IMR-90 (cell line): Measurements from ENCODE around the gene GMPPB. TPM values are rescaled to one million over a fixed set of nuclear protein-coding genes. Genes with fewer than 3 reads are reported as not detected.

Source experiments
- ATAC-seq: fragments of 200-7000 bp; cut with Tn5 transposase; 2 replicates; pipeline ENCODE4 v1.9.1; 2020; ENCODE audit warnings: low read depth, mild to moderate bottlenecking, moderate library complexity
- BruUV-seq: library from RNA; stranded (reverse); fragments of 400-500 nt; replicated peaks from 2 replicates; lab custom pipeline; 2021; lab: Mats Ljungman, UMichigan
- CTCF ChIA-PET: fragments of 300-600 bp; formaldehyde crosslinking; extraction: SDS; loops from one replicate; lab custom pipeline; 2021; ENCODE audit warnings: antibody characterized with exemption; lab: Yijun Ruan, JAX
- POLR2A ChIA-PET: fragments of 300-600 bp; sonication (Branson Sonifier 250); formaldehyde crosslinking; loops from one replicate; lab custom pipeline; 2022; ENCODE audit warnings: antibody characterized with exemption; ENCODE audit not compliant: unreplicated experiment; lab: Charles Lee
- DNase-seq: peaks from one replicate; pipeline ENCODE4 v3.0.0; 2013
- H2AFZ ChIP-seq: replicated peaks from 2 replicates; pipeline ENCODE3; 2013; ENCODE audit warnings: low read length, mild to moderate bottlenecking; ENCODE audit not compliant: poor library complexity
- H2AK5ac ChIP-seq: 2 replicates; pipeline ENCODE4 v1.6.1; 2013; ENCODE audit warnings: low read depth, low read length, inconsistent platforms
- H2AK9ac ChIP-seq: replicated peaks from 2 replicates; pipeline ENCODE3; 2013; ENCODE audit warnings: mild to moderate bottlenecking, low read depth, low read length, moderate library complexity; ENCODE audit not compliant: poor library complexity
- H2BK120ac ChIP-seq: 2 replicates; pipeline ENCODE4 v1.6.1; 2013; ENCODE audit warnings: low read depth, low read length, inconsistent platforms
- H2BK15ac ChIP-seq: 3 replicates; pipeline ENCODE4 v1.6.1; 2013; ENCODE audit warnings: low read depth, low read length, inconsistent platforms
- H2BK20ac ChIP-seq: 2 replicates; pipeline ENCODE4 v1.6.1; 2013; ENCODE audit warnings: low read depth, mild to moderate bottlenecking, inconsistent platforms, low read length, moderate library complexity
- H2BK5ac ChIP-seq: 2 replicates; pipeline ENCODE4 v1.6.1; 2013; ENCODE audit warnings: mild to moderate bottlenecking, low read depth, low read length, inconsistent platforms; ENCODE audit not compliant: poor library complexity, severe bottlenecking
- H3K14ac ChIP-seq: replicated peaks from 2 replicates; pipeline ENCODE4 v1.6.1; 2013; ENCODE audit warnings: low read depth, low read length, inconsistent platforms
- H3K18ac ChIP-seq: 2 replicates; pipeline ENCODE4 v1.6.1; 2013; ENCODE audit warnings: low read depth, low read length, control low read depth
- H3K23ac ChIP-seq: 2 replicates; pipeline ENCODE4 v1.6.1; 2013; ENCODE audit warnings: low read depth, low read length, inconsistent platforms
- H3K27ac ChIP-seq: 2 replicates; pipeline ENCODE4 v1.5.1; 2013; ENCODE audit warnings: mild to moderate bottlenecking, control low read depth, low read length; ENCODE audit not compliant: insufficient read depth
- H3K27me3 ChIP-seq: 2 replicates; pipeline ENCODE4 v1.6.1; 2013; ENCODE audit warnings: low read length; ENCODE audit not compliant: control insufficient read depth, insufficient read depth
- H3K36me3 ChIP-seq: 2 replicates; pipeline ENCODE4 v1.6.1; 2013; ENCODE audit warnings: low read length, mixed read lengths; ENCODE audit not compliant: control insufficient read depth, insufficient read depth
- H3K4ac ChIP-seq: 2 replicates; pipeline ENCODE4 v1.6.1; 2013; ENCODE audit warnings: low read depth, low read length, inconsistent platforms
- H3K4me1 ChIP-seq: 2 replicates; pipeline ENCODE4 v1.6.1; 2013; ENCODE audit warnings: low read length, mixed read lengths; ENCODE audit not compliant: control insufficient read depth, insufficient read depth
- H3K4me2 ChIP-seq: 2 replicates; pipeline ENCODE4 v1.6.1; 2013; ENCODE audit warnings: low read depth, mild to moderate bottlenecking, control low read depth, low read length, moderate library complexity
- H3K4me3 ChIP-seq: 2 replicates; pipeline ENCODE4 v1.5.1; 2013; ENCODE audit warnings: low read depth, mild to moderate bottlenecking, control low read depth, low read length, moderate library complexity; ENCODE audit not compliant: insufficient read depth
- H3K56ac ChIP-seq: 2 replicates; pipeline ENCODE4 v1.6.1; 2013; ENCODE audit warnings: low read length, inconsistent platforms; ENCODE audit not compliant: insufficient read depth; ENCODE audit errors: extremely low read depth
- H3K79me1 ChIP-seq, 2 experiments: 2 replicates each; pipeline ENCODE4 v1.6.1; 2013; ENCODE audit warnings: low read length in 2 of 2, inconsistent platforms in 1 of 2, low read depth in 1 of 2
- H3K9ac ChIP-seq: 2 replicates; pipeline ENCODE4 v1.6.1; 2013; ENCODE audit warnings: low read depth, low read length, control low read depth
- H3K9me1 ChIP-seq: 2 replicates; pipeline ENCODE4 v1.6.1; 2013; ENCODE audit warnings: low read length, inconsistent platforms; ENCODE audit not compliant: insufficient read depth
- H3K9me3 ChIP-seq: 2 replicates; pipeline ENCODE4 v1.6.1; 2013; ENCODE audit warnings: low read length; ENCODE audit not compliant: control insufficient read depth, insufficient read depth
- H4K20me1 ChIP-seq: 2 replicates; pipeline ENCODE4 v1.6.1; 2013; ENCODE audit warnings: low read length, inconsistent platforms; ENCODE audit not compliant: insufficient read depth
- H4K5ac ChIP-seq: 2 replicates; pipeline ENCODE4 v1.6.1; 2013; ENCODE audit warnings: mild to moderate bottlenecking, low read depth, low read length, control low read depth
- H4K8ac ChIP-seq, 2 experiments: 2 replicates each; pipeline ENCODE4 v1.6.1; 2013; ENCODE audit warnings: low read depth in 2 of 2, low read length in 2 of 2, control low read depth in 1 of 2, inconsistent platforms in 1 of 2
- H4K91ac ChIP-seq: 2 replicates; pipeline ENCODE4 v1.6.1; 2013; ENCODE audit warnings: low read depth, low read length, inconsistent platforms; ENCODE audit not compliant: insufficient read depth
- BHLHE40 ChIP-seq: fragments of 150-350 bp; IDR thresholded peaks from 2 replicates; pipeline ENCODE4 v1.6.1; 2016; ENCODE audit warnings: mild to moderate bottlenecking, low read depth, low read length
- CEBPB ChIP-seq: IDR thresholded peaks from 2 replicates; pipeline ENCODE4 v1.6.1; 2012; ENCODE audit warnings: low read depth, low read length, improper control_type of control experiment
- CHD1 ChIP-seq: IDR thresholded peaks from 2 replicates; pipeline ENCODE4 v1.6.1; 2012; ENCODE audit warnings: low read depth, low read length, improper control_type of control experiment
- FOS ChIP-seq: fragments of 150-350 bp; IDR thresholded peaks from 2 replicates; pipeline ENCODE4 v1.6.1; 2016; ENCODE audit warnings: low read depth, low read length
- MAFK ChIP-seq: IDR thresholded peaks from 2 replicates; pipeline ENCODE4 v1.6.1; 2012; ENCODE audit warnings: low read depth, low read length, improper control_type of control experiment
- MAZ ChIP-seq: IDR thresholded peaks from 2 replicates; pipeline ENCODE4 v1.6.1; 2012; ENCODE audit warnings: low read depth, mild to moderate bottlenecking, low read length, improper control_type of control experiment, moderate library complexity, borderline replicate concordance
- MXI1 ChIP-seq: IDR thresholded peaks from 2 replicates; pipeline ENCODE4 v1.6.1; 2012; ENCODE audit warnings: low read depth, mild to moderate bottlenecking, low read length, moderate library complexity, borderline replicate concordance
- NFE2L2 ChIP-seq: fragments of 150-350 bp; IDR thresholded peaks from 2 replicates; pipeline ENCODE4 v1.6.1; 2016; ENCODE audit warnings: low read depth, mild to moderate bottlenecking, low read length
- POLR2A ChIP-seq: IDR thresholded peaks from 2 replicates; pipeline ENCODE4 v1.6.1; 2012; ENCODE audit warnings: mild to moderate bottlenecking, low read depth, low read length
- RAD21 ChIP-seq: IDR thresholded peaks from 2 replicates; pipeline ENCODE4 v1.6.1; 2012; ENCODE audit warnings: low read length, improper control_type of control experiment
- RCOR1 ChIP-seq: IDR thresholded peaks from 2 replicates; pipeline ENCODE4 v1.6.1; 2012; ENCODE audit warnings: mild to moderate bottlenecking, low read length, improper control_type of control experiment; ENCODE audit not compliant: insufficient replicate concordance
- RFX5 ChIP-seq: IDR thresholded peaks from 2 replicates; pipeline ENCODE4 v1.8.0; 2012; ENCODE audit warnings: low read depth, mild to moderate bottlenecking, low read length, moderate library complexity
- SMC3 ChIP-seq: fragments of 150-350 bp; IDR thresholded peaks from 2 replicates; pipeline ENCODE4 v1.6.1; 2016; ENCODE audit warnings: low read depth, mild to moderate bottlenecking, antibody characterized with exemption, low read length, moderate library complexity
- WGBS, 2 experiments: methylation state at CpG; one replicate each; pipeline versions ENCODE4 v1.1.5 to v1.1.7; 2013; ENCODE audit warnings: missing lambda C conversion rate in 2 of 2; ENCODE audit not compliant: insufficient read length in 1 of 2; ENCODE audit errors: extremely low coverage in 2 of 2; 5-methylcytosine and 5-hydroxymethylcytosine counted together
- dilution Hi-C: fragments of 300-500 bp; cut with HindIII; formaldehyde crosslinking; loops from one replicate; pipeline ENCODE4 v1.14.3; 2018; ENCODE audit warnings: low sequenced_read_pairs; ENCODE audit not compliant: unreplicated experiment
- in situ Hi-C: fragments of 300-500 bp; cut with MboI; formaldehyde crosslinking; loops from 3 replicates; pipeline ENCODE4 v1.14.3; 2019; ENCODE audit warnings: low sequenced_read_pairs, inconsistent platforms, mixed read lengths
- intact Hi-C: fragments of 100-400 bp; cut with micrococcal nuclease; formaldehyde crosslinking; loops from 2 replicates; pipeline ENCODE4 v1.10.0; 2022
- polyA plus RNA-seq, 3 experiments: library from polyadenylated mRNA; depleted of rRNA; stranded (reverse); fragments of >200 nt; gene quantifications; 2 replicates each; pipeline ENCODE4 v1.2.3, GENCODE V29; 2012; ENCODE audit warnings: low replicate concordance in 1 of 3
- total RNA-seq: library from RNA; depleted of rRNA; stranded (reverse); fragments of >200 nt; gene quantifications from 2 replicates; pipeline ENCODE4 v1.2.3, GENCODE V29; 2012
- TF ChIP-seq, protein P1 (sequence below): conservative IDR thresholded peaks from 2 replicates; pipeline ENCODE4 v1.5.1; 2012; ENCODE audit warnings: mild to moderate bottlenecking, low read depth, low read length, improper control_type of control experiment
- TF ChIP-seq, protein P2 (sequence below): fragments of 150-350 bp; IDR thresholded peaks from 2 replicates; pipeline ENCODE4 v1.6.1; 2016; ENCODE audit warnings: low read depth, mild to moderate bottlenecking, low read length, moderate library complexity, borderline replicate concordance
- TF ChIP-seq, protein P3 (sequence below): fragments of 150-350 bp; IDR thresholded peaks from 2 replicates; pipeline ENCODE4 v1.6.1; 2017; ENCODE audit warnings: mild to moderate bottlenecking, antibody characterized with exemption, low read length, low read depth

Gene GMPPB
- total and polyA plus RNA-seq, 2 of the 4 experiments (the other 2 are of a cell fraction): 27.9 to 37.3 TPM

DNA sequence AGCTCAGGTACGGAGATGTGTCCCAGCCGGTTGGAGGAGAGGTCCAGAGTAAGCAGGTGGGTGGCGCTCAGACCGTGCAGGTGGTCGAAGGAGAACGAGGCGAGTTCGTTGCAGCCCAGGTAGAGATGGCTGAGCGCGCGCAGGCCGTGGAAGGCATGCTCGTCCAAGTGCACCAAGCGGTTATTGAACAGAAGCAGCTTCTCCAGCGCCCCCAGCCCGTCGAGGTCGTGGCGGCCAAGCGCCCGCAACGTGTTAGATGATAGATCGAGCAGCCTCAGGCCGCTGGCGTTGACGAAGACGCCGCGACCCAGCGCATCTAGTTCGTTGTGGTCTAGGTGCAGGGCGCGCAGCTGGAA is 4.9 kb downstream of the GMPPB start:
- no peak for ATAC-seq
- Histone ChIP-seq H2BK120ac (no peak overlapping the region), H3K9me1 (peaks cover 5% of the 10 kb centered on the region; the same call in 1 of the 2 replicates), H4K91ac (no peak overlapping the region), H3K27ac (no peak overlapping the region), H3K79me1 (peaks cover 15 to 38% of the 10 kb centered on the region in 2 experiments; a peak in 3 of 4 replicates), H3K4me3 (peak overlapping the region; percentile 69), H3K4me1 (peaks cover 13% of the 10 kb centered on the region), H3K4me2 (peak overlapping the region; percentile 98), H2BK15ac (no peak overlapping the region), H3K4ac (no peak overlapping the region), H2AK9ac (peak overlapping the region; percentile 91), H3K9me3 (no peaks in the 10 kb centered on the region), H4K20me1 (peaks cover 31% of the 10 kb centered on the region), H3K9ac (0 out of 2 replicates have a peak overlapping the region, but pooled peaks have one; percentile 65), H4K5ac (no peak overlapping the region), H3K36me3 (peaks cover 31% of the 10 kb centered on the region), H2BK20ac (no peak overlapping the region), H2BK5ac (no peak overlapping the region), H3K27me3 (no peaks in the 10 kb centered on the region), H3K23ac (no peak overlapping the region), H2AK5ac (peak overlapping the region; percentile 46; the same call in 1 of the 2 replicates), H2AFZ (peak overlapping the region; percentile 95), H3K56ac (no peak overlapping the region), H4K8ac (no peak overlapping the region), H3K14ac (no peak overlapping the region), H3K18ac (no peak overlapping the region)
- POLR2A ChIA-PET: interaction anchor here (0.8 kb wide), 1 partner anchor 41 kb away, joined by 5 read pairs; no protein-coding TSS in a partner anchor
- dilution Hi-C loops: no loop called here
- TF ChIP-seq, protein P1, sequence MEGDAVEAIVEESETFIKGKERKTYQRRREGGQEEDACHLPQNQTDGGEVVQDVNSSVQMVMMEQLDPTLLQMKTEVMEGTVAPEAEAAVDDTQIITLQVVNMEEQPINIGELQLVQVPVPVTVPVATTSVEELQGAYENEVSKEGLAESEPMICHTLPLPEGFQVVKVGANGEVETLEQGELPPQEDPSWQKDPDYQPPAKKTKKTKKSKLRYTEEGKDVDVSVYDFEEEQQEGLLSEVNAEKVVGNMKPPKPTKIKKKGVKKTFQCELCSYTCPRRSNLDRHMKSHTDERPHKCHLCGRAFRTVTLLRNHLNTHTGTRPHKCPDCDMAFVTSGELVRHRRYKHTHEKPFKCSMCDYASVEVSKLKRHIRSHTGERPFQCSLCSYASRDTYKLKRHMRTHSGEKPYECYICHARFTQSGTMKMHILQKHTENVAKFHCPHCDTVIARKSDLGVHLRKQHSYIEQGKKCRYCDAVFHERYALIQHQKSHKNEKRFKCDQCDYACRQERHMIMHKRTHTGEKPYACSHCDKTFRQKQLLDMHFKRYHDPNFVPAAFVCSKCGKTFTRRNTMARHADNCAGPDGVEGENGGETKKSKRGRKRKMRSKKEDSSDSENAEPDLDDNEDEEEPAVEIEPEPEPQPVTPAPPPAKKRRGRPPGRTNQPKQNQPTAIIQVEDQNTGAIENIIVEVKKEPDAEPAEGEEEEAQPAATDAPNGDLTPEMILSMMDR: no peak
- no peak for TF ChIP-seq FOS
- TF ChIP-seq, protein P2, sequence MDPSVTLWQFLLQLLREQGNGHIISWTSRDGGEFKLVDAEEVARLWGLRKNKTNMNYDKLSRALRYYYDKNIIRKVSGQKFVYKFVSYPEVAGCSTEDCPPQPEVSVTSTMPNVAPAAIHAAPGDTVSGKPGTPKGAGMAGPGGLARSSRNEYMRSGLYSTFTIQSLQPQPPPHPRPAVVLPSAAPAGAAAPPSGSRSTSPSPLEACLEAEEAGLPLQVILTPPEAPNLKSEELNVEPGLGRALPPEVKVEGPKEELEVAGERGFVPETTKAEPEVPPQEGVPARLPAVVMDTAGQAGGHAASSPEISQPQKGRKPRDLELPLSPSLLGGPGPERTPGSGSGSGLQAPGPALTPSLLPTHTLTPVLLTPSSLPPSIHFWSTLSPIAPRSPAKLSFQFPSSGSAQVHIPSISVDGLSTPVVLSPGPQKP: no peak
- no peak for TF ChIP-seq MAFK
- no peak for TF ChIP-seq MAZ
- TF ChIP-seq POLR2A: no peak
- TF ChIP-seq MXI1: no peak
- no peak for TF ChIP-seq NFE2L2
- no peak for TF ChIP-seq RCOR1
- TF ChIP-seq CHD1: no peak
- TF ChIP-seq RAD21: no peak
- TF ChIP-seq, protein P3, sequence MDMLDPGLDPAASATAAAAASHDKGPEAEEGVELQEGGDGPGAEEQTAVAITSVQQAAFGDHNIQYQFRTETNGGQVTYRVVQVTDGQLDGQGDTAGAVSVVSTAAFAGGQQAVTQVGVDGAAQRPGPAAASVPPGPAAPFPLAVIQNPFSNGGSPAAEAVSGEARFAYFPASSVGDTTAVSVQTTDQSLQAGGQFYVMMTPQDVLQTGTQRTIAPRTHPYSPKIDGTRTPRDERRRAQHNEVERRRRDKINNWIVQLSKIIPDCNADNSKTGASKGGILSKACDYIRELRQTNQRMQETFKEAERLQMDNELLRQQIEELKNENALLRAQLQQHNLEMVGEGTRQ: no peak
- TF ChIP-seq RFX5: no peak
- TF ChIP-seq SMC3: no peak
- TF ChIP-seq CEBPB: no peak
- TF ChIP-seq BHLHE40: no peak
- no TSS peak for BruUV-seq
- DNase-seq: no peak
- 22% methylated on average over 32 of the region's 33 CpGs; no CpG with 5 or more reads in 1 of the 2 experiments for WGBS, 2 experiments
- intact Hi-C loops: loop anchor here (1.0 kb wide), 1 partner anchor 120 kb away; no protein-coding TSS in a partner anchor
- in situ Hi-C loops: no loop called here
- CTCF ChIA-PET: interaction anchor here (1.0 to 3.3 kb wide), 3 partner anchors 121 to 187 kb away, joined by 3 to 9 read pairs (median 3); no protein-coding TSS in a partner anchor
